CD4-positive, alpha-beta T cell treated with Interleukin-15 for 1 hour (primary cell): ENCODE results near the gene IL17RD.
A peak's percentile ranks its signal among the peaks of the same experiment; 100 is the strongest.

Experiments used
- DNase-seq: peaks from one replicate; pipeline ENCODE4 v3.0.0-alpha.2; 2020

IL17RD gene

GRCh38 chr3:57128826-57129667, 36.1 kb downstream of the IL17RD start:
- DNase-seq = no peak

DNA sequence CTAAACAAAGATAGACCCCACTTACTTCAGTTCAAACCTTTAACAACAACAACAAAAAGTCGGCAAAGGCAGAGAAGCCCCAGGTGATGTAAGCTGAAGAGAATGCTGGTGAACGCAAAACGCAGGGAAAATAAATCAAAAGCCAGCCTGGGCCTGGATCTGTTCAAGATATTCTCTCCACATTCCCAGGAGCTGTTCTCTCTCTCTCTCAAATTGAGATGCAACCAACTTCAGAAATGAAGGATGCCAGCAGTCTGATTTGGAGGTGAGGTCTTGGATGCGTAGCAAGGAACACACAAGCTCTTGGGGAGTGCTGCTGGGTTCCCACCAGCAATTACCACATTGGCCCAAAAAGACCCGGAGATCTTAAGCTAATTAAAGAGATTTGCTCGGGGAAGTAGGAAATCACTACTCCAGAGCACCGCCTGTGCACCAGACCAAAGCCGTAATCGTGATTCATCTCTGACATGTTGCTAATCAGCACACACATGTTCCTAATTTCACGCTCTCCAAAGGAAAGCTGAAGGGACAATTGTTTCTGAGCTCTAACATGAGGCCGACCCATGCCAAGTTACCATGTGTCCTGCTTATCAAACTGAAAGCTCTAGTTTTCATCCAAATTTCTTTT, 37.1 kb downstream of the IL17RD start:
- no peak for DNase-seq

DNA sequence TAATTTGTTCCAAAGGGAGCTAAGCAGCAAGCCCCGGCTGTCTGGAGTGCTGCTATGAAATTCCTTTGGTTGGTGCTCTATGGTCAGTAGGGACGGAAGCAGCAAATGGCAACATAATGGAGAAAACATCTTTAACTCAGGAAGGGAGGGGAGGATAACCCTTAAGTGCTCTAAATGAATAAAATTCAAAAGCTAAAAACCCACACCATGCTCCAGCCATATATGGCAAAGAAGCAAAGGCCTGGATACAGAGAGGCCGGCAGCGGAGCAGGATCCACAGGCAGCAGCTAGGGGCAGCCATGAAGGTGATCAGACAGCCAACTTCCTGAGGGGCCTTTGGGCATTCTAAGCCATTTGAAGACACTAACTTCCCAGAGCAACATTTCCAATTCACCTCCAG, 38.9 kb downstream of the IL17RD start:
- DNase-seq = no peak

DNA sequence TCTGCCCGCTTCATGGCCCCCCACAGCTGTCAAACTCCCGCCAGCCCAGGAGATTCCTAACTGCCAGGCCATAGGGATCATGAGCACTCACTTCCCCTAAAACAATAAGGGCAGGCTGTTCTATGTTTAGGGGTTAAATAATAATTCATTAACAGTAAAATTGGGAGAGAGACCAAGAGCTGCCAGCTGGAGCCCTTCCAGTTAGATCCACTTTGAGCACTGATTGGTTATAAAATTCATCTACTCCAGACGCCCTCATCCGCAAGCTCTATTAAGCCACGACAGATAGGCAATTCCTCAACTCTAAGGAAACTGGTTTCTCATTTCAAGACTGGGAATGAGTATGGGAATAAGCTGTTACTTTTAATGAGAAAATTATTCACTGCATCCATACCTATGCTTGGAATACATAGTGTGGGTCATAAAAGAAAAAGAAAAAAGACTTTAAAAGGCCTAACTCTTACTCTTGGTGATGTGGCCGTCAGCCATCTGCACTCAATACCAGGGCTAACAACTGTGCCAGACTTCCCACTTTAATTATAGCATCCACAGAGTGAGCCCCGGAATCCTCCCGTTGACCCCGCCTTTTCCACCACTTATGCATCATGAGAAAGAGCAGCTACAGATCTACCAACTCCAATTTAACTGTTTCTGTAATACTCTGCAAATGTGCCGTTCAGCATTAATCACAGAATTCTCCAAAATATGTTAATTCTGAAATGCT, 44.5 kb downstream of the IL17RD start:
- no peak for DNase-seq

DNA sequence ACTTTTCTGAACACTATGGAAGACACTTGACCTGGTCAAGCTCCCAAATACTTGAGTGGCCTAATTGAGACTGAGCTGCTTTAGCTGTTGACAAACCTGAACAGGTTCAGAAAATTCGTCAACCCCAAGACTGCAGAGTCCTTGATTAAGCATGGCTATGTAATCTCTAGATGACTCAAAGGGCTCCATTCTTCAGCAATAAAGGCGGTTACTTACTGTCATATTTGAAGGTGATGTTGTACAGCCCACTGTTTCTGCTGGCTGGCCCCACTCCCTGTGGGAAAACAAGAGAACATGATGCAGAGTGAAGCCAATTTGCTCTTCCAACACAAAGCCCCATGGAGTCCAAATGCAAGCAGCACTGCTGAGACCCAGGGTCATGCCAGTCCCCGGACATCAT, 45.1 kb downstream of the IL17RD start:
- DNase-seq = no peak

DNA sequence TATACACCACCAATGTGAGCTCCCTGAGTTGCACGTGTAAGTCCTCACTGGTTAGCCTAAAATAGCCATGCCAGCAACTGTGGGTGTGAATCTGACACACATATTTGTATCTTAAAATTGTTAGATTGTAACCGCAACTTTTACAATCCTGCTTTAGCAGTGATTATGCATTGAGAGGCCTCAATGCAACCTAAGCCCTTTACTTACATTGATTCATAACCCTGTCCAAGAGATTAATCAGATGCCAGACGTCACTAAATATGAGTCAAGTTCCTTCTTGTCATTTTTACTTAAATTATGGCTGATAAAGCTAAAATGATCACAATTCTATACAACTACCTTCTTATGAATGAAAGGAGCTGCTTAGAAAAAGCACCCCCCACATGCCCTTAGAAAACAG, 46.9 kb downstream of the IL17RD start:
- no peak for DNase-seq

GRCh38 chr3:57116501-57116900, 48.7 kb downstream of the IL17RD start:
- DNase-seq = no peak

DNA sequence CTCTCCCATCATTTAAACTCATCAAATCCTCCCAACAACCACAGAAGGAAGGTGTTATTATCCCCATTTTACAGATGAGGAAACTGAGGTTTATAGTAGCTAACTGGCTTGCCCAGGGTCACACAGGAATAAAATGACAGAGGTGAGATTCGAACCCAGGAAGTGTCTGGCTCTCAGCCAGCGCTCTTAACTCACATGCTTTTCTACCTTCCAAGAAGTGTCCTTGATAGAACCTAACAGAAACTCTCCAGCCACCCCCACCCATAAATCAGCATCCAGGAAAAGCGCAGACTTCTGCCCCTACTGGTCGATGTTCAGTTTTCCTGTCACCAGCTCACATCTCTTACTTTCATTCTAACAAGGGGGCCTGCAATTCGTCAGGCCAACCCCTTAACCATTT, 52.9 kb downstream of the IL17RD start:
- no peak for DNase-seq

- no peak for DNase-seq
Measured at GRCh38 chr3:57110798-57111197, 54.4 kb downstream of the IL17RD start.

- DNase-seq = no peak
Measured at GRCh38 chr3:57110214-57110613, 54.9 kb downstream of the IL17RD start.

- no peak for DNase-seq
Measured at GRCh38 chr3:57109437-57110199, 55.5 kb downstream of the IL17RD start.

- no peak for DNase-seq
Measured at GRCh38 chr3:57108684-57109083, 56.5 kb downstream of the IL17RD start.

GRCh38 chr3:57105585-57105984, 59.6 kb downstream of the IL17RD start:
- no peak for DNase-seq

GRCh38 chr3:57100046-57100695, 65.0 kb downstream of the IL17RD start:
- peak; percentile 30 for DNase-seq

DNA sequence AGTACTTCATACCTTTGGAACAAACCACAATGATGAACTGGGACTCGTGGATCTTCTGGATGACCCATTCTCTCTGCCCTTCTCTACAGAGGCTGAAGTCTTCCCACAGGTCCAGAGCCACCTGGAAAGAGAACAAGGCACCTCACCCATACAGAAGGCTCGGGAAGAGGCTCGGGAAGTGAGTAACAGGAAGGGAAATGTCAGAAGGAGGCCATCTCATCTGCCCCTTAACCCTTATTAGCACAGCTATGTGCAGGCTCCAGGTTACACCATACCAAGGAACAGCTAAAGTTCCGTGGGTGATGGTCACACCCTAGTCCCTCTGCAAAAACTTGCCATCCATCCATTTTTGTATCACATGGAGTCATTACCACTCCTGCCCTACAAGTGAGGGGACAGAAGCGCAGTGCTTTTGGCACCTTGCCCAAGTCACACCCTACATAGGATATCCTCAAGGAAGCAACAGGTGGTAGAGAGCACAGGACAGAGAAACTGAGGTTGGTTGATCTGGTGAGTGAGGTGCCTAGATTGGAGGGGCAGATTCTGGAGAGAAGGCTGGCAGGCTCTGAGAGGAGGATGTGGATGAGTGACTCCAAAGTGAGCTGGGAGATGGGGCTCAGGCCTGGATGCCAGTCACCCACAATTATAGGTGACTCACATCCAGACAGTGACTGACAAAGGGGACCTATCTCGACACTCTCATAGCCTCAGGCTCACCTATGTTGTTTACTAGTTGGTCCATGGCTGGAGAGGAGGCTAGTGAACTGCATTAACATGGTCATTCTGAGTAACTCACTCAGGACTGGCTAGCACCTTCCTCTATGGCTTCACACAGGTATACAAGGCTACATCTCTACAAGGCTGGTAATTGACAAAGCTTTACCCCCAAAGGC, 66.5 kb downstream of the IL17RD start:
- DNase-seq = no peak

GRCh38 chr3:57097536-57097935, 67.6 kb downstream of the IL17RD start:
- DNase-seq = no peak

DNA sequence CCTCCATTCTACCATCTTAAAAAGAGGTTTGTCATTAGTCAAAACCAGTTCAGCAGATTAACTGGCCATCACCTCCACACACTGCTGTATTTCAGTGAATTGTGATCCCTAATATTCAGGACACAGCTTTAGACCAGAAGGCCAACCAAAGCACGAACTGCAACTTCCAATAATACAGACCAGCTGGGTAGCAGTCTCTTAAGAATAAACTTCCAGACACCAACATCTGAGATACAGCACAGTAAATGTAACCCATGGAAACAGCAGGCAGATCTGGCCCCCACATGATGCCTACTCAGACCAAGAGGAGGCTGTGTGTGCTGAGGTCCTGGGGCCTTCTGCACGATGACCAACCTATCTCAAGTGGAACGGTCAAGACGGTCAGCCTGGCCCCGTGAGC, 69.8 kb downstream of the IL17RD start:
- DNase-seq = no peak

- no peak for DNase-seq
Measured at GRCh38 chr3:57094575-57094974, 70.6 kb downstream of the IL17RD start.

- DNase-seq = no peak
Measured at GRCh38 chr3:57093971-57094535, 71.1 kb downstream of the IL17RD start.

DNA sequence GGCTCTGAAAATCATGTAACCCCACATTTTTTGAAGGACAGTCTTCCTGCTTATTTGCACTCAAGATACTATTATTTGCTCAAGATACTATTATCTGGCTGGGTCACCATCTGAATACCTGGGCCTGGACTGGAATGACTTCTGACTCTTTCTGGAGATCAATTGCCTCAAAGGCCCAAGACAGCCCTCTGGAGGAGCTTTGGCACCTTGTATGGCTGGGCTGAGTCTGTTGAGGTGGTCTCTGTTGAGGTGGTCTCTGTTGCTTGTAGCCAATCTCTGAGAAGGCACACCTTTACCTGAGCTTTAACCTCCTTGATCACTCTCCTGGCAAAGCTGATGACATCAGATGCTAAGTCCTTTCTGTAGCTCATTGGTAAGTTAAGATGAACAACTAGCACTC, 71.7 kb downstream of the IL17RD start:
- DNase-seq = no peak
